HG03108 (cell line): ENCODE results near the gene GOLGA8M.
"Not testable (repeated sequence)": the region's sequence is repeated elsewhere in the genome, so short reads cannot be mapped to it uniquely, and the experiment has no call there.

Experiments used
- ATAC-seq: cut with Tn5 transposase; IDR thresholded peaks from one replicate; pipeline ENCODE4 v1.9.1; 2021; ENCODE audit warnings: moderate library complexity; ENCODE audit not compliant: unreplicated experiment

GOLGA8M gene

DNA sequence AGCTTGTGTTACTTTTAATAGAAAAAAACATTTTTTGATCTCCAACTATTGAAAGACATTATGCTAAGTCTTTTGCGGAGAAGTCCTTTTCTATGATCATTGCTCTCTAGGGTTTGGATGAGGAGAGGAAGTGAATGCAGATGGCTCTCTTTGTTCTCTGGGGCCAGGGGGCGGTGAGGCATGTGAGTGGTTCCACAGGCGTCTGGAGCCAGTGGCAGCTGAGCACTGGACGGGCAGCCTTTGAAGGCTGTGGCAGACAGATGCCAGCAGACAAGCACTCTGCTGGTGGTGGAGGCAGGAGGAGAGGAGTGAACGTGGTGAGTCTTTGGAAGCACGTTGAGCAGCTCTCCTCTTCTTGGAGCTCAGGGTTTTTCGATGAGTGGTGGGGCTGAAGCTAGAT lies 51.5 kb downstream of the GOLGA8M start:
- ATAC-seq: not testable (repeated sequence)

DNA sequence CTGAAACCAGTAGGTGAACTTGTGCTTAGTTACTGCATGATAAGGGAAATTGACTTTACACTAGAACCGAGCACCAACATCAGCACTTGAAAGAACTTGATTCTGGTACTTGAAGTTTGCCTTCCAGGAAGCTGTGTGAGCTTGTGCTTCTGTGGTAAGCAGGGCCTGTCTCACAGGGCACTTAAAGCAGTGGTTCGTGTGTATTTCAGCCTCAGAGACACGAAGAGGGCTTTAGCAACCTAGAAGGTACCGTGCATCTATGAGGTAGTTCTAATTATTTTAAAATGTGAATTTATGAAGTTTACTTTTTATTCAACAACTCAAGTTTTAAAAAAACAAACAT lies 56.2 kb downstream of the GOLGA8M start:
- ATAC-seq: not testable (repeated sequence)

DNA sequence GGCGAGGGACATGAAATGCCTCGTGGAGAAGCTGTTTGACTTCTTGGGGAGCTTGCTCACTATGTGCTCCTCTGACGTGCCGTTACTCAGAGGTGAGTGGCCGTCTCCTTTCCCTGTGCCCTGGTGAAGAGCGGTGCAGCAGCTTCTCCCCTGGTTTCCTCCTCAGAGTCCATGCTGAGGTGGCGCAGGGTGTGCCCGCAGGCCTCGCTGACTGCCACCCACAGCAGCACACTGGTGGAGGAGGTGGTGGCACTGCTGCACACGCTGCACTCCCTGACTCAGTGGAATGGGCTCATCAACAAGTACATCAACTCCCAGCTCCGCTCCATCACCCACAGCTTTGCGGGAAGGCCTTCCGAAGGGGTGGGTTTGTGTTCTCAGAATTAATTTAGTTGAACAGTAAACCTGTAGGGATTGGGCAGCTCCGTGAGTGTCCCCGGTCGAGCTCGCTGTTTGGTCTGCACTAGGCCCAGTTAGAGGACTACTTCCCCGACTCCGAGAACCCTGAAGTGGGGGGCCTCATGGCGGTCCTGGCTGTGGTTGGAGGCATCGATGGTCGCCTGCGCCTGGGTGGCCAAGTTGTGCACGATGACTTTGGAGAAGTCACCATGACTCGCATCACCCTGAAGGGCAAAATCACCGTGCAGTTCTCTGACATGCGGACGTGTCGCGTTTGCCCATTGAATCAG lies 56.7 kb downstream of the GOLGA8M start:
- ATAC-seq: not testable (repeated sequence)

DNA sequence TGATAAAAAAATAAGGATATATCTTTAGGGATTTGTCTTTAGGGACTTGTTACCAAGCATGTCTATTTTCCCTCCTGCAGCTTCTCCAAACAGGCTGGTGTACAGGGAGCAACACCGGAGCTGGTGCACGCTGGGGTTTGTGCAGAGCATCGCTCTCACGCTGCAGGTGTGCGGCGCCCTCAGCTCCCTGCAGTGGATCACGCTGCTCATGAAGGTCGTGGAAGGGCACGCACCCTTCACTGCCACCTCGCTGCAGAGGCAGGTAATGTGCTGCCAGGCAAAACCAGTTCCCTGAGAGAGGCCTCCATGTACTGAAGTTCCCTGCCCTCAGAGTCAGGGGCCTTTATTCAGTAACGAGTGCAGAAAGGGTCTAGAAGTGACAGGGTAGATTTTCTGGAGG lies 58.0 kb downstream of the GOLGA8M start:
- ATAC-seq: not testable (repeated sequence)

DNA sequence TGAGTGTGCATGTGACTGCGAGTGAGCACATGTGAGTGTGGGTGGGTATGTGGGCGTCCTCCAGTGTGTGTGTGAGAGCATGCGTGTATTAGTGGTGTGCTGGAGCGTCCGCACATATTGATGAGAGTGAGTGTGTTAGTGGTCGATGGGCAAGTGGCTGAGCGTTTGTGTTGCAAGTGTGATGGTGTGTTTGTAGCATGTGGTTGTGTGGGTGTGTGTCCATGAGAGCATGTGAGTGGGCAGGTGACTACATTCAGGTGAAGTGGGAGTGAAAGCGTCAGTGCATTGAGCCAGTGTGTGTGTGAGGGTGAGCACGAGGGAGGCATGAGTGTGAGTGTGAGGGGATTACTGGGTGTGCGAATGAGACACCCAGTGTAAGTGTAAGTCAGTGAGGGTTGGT lies 59.7 kb downstream of the GOLGA8M start:
- ATAC-seq: not testable (repeated sequence)
